Calu3 (cell line): ENCODE results near the gene SDHAF1. TPM values are rescaled to one million over a fixed set of nuclear protein-coding genes. Genes with fewer than 3 reads are reported as not detected.

Experiments
- BruUV-seq: library from RNA; stranded (reverse); fragments of 400-500 nt; replicated peaks from 2 replicates; lab custom pipeline; 2021; lab: Mats Ljungman, UMichigan
- CTCF ChIA-PET: fragments of 300-600 bp; sonication (Branson Sonifier 250); formaldehyde crosslinking; loops from one replicate; lab custom pipeline; 2022; ENCODE audit warnings: antibody characterized with exemption; lab: Charles Lee
- DNase-seq: peaks from one replicate; pipeline ENCODE4 v3.0.0; 2022
- H3K27ac Mint-ChIP-seq: one replicate; pipeline ENCODE4 v1.8.0; 2022; ENCODE audit warnings: mixed read lengths; ENCODE audit not compliant: unreplicated experiment
- H3K27me3 Mint-ChIP-seq: one replicate; pipeline ENCODE4 v1.8.0; 2022; ENCODE audit warnings: mixed read lengths; ENCODE audit not compliant: unreplicated experiment
- H3K36me3 Mint-ChIP-seq: one replicate; pipeline ENCODE4 v1.8.0; 2022; ENCODE audit warnings: mild to moderate bottlenecking, moderate library complexity, mixed read lengths; ENCODE audit not compliant: insufficient read depth, unreplicated experiment
- H3K4me1 Mint-ChIP-seq: one replicate; pipeline ENCODE4 v1.8.0; 2022; ENCODE audit warnings: mild to moderate bottlenecking, low read depth, mixed read lengths; ENCODE audit not compliant: unreplicated experiment
- H3K4me3 Mint-ChIP-seq: one replicate; pipeline ENCODE4 v1.8.0; 2022; ENCODE audit warnings: mild to moderate bottlenecking, low read depth, moderate library complexity, mixed read lengths; ENCODE audit not compliant: unreplicated experiment
- H3K9me3 Mint-ChIP-seq: one replicate; pipeline ENCODE4 v1.8.0; 2022; ENCODE audit warnings: low read depth, mixed read lengths; ENCODE audit not compliant: unreplicated experiment
- intact Hi-C: fragments of 100-400 bp; cut with micrococcal nuclease; formaldehyde crosslinking; loops from one replicate; pipeline ENCODE4 v1.10.0; 2022; ENCODE audit not compliant: unreplicated experiment
- total RNA-seq: library from RNA; stranded (reverse); gene quantifications from 2 replicates; pipeline ENCODE4 v1.2.3, GENCODE V29; 2022
- TF ChIP-seq, protein P1 (sequence below): fragments of 200-600 bp; IDR thresholded peaks from one replicate; pipeline ENCODE4 v1.8.0; 2022; ENCODE audit warnings: antibody characterized with exemption; ENCODE audit not compliant: unreplicated experiment

The SDHAF1 gene
- total RNA-seq, 1 experiment from 2014 or later, result 16.9 TPM

DNA sequence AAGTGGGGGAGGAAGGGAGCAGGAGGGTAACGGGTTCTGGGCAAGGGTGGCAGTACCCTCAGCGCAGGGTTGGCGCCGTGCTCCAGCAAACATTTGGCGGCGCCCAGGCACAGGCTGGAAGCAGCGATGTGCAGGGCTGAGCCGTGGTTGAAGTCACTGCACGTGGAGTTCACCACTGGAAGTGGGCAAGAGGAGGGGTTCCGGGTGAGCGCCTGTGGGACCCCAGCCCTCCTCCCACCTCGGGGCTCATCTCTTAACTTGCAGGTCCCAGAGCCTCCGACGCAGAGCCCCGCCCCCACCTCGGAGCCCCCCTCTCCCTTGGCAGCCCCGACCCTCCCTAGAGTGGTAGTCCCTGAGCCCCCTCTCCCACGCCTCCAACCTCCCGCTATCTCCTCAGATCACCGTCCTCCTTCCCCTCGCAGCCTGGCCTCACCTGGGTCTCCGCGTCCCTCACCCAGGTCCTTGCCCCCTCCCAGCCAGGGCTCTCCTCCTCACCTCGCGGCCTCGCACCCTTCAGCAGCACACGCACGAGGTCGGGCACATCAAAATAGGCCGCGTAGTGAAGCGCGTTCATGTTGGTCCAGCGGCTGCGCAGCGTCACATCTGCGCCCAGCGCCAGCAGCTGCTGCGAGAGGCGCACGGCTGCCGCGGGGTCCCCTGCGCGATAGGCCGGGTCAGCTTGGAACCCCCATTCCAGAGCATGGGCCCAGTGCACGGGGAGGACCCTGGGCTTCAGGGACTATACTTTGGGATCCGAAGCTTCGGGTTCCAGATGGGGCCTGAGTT, 31.3 kb downstream of the SDHAF1 start:
- BruUV-seq, result no TSS peak
- Mint-ChIP-seq H3K4me3 (no peak overlapping the region), H3K4me1 (no peaks in the 10 kb centered on the region), H3K36me3 (peaks cover 32% of the 10 kb centered on the region), H3K9me3 (no peaks in the 10 kb centered on the region), H3K27me3 (no peaks in the 10 kb centered on the region), H3K27ac (no peak overlapping the region)
- no peak for DNase-seq
- CTCF ChIA-PET, result no interaction called here
- intact Hi-C loops, result no loop called here
- TF ChIP-seq, protein P1, sequence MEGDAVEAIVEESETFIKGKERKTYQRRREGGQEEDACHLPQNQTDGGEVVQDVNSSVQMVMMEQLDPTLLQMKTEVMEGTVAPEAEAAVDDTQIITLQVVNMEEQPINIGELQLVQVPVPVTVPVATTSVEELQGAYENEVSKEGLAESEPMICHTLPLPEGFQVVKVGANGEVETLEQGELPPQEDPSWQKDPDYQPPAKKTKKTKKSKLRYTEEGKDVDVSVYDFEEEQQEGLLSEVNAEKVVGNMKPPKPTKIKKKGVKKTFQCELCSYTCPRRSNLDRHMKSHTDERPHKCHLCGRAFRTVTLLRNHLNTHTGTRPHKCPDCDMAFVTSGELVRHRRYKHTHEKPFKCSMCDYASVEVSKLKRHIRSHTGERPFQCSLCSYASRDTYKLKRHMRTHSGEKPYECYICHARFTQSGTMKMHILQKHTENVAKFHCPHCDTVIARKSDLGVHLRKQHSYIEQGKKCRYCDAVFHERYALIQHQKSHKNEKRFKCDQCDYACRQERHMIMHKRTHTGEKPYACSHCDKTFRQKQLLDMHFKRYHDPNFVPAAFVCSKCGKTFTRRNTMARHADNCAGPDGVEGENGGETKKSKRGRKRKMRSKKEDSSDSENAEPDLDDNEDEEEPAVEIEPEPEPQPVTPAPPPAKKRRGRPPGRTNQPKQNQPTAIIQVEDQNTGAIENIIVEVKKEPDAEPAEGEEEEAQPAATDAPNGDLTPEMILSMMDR, result no peak

DNA sequence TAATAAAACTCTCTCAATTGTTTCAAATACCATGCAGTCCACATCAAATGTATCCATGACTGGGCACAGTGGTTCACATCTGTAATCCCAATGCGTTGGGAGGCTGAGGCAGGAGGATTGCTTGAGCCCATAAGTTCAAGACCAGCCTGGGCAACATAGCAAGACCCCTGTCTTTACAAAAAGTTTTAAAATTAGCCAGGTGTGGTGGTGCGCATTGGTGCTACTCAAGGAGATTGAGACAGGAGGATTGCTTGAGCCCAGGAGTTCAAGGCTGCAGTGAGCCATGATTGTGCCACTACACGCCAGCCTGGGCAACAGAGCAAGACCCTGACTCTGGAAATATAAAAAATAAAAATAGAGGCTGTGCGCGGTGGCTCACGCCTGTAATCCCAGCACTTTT, 32.7 kb downstream of the SDHAF1 start:
- Mint-ChIP-seq H3K36me3 (peaks cover 34% of the 10 kb centered on the region), H3K27me3 (no peaks in the 10 kb centered on the region), H3K4me3 (no peak overlapping the region), H3K27ac (no peak overlapping the region), H3K4me1 (no peaks in the 10 kb centered on the region), H3K9me3 (no peaks in the 10 kb centered on the region)
- TF ChIP-seq, protein P1, result no peak
- intact Hi-C loops, result no loop called here
- no peak for DNase-seq
- CTCF ChIA-PET, result no interaction called here
- BruUV-seq, result no TSS peak

DNA sequence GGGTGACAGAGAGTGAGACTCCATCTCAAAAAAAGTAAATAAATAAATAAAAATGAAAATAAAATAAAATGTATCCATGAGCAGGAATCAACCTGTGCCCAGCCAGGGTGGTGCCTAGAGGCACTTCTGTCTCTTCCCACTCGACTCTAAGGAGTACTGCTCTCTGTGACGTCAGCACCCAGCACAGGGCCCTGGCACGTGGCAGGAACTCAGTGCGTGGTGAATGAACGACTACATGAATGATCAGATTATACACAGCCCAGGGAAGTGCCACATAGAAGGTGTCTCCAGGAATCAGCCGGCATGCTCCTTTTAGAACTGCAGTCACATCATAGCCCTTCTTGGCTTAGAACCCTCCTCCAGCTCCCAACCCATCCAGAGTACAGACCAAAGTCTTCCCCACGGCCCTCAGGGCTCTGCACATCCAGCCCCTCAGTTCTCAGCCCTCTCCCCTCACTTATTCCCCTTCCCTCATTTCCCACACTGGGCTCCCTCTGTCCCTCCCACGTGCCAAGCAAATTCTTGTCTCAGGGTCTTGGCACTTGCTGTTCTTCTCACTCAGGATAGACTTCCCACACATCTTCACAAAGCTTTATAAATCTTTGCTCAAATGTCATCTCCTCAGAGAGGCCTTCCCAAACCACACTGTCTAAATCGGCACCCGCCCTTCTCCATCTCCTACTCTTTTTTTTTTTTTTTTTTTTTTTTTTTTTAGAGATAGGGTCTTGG, 33.5 kb downstream of the SDHAF1 start:
- BruUV-seq, result no TSS peak
- Mint-ChIP-seq H3K36me3 (peaks cover 31% of the 10 kb centered on the region), H3K27me3 (no peaks in the 10 kb centered on the region), H3K4me1 (no peaks in the 10 kb centered on the region), H3K9me3 (no peaks in the 10 kb centered on the region), H3K4me3 (no peak overlapping the region), H3K27ac (no peak overlapping the region)
- CTCF ChIA-PET, result interaction anchor here (0.7 kb wide), 1 partner anchor 221 kb away, joined by 4 read pairs; no protein-coding TSS in a partner anchor
- no peak for DNase-seq
- TF ChIP-seq, protein P1, result no peak
- intact Hi-C loops, result no loop called here

DNA sequence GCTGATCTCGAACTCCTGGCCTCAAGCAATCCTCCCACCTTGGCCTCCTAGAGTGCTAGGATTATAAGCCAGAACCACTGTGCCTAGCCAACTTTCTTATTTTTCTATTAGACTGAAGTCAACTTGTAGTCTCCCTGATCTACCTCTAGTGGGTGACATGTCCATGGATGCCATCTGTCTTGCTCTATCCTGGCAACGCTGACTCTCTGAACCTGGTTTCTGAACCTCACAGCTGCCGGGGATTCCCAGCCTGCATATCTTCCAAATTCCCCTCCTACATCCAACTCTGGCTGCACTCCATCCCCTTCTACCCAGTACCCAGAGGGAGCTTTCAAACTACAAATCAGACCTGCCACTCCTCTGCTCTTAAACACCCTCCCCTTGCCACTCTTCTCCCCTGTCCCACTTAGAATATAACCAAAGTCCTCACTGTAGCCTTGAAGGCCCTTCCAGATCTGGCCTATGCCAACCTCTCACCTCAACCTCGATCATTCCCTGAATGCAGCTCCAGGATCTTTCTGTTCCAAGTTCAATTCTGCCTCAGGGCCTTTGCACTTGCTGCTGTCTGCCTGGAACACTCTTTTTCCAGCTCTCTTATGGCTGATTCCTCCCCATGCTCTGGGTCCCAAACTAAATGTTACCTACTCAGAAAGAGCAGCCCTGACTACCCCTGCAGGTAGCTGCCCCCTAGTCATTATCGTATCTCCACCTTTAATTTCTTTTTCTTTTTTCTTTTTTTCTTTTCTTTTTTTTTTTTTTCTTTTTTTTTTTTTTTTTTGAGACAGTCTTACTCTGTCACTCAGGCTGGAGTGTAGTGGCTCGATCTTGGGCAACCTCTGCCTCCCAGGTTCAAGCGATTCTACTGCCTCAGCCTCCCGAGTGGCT, 35.5 kb downstream of the SDHAF1 start:
- H3K27ac Mint-ChIP-seq, result no peak overlapping the region
- H3K9me3 Mint-ChIP-seq, result no peaks in the 10 kb centered on the region
- no peaks in the 10 kb centered on the region for H3K27me3 Mint-ChIP-seq
- intact Hi-C loops, result no loop called here
- BruUV-seq, result no TSS peak
- TF ChIP-seq, protein P1, result no peak
- no peak for DNase-seq
- H3K4me3 Mint-ChIP-seq, result no peak overlapping the region
- CTCF ChIA-PET, result interaction anchor here (0.8 kb wide), 1 partner anchor 285 kb away, joined by 13 read pairs; the partner anchor contains the start of gene PSENEN
- peaks cover 13% of the 10 kb centered on the region for H3K36me3 Mint-ChIP-seq
- H3K4me1 Mint-ChIP-seq, result no peaks in the 10 kb centered on the region
